GM03348 (cell line): ENCODE results near the gene ZBTB8A.
"Not testable (repeated sequence)": the region's sequence is repeated elsewhere in the genome, so short reads cannot be mapped to it uniquely, and the experiment has no call there.

ENCODE experiments used
- DNase-seq: peaks from one replicate; pipeline ENCODE4 v3.0.0; 2012; ENCODE audit warnings: low spot score

The ZBTB8A gene

GRCh38 chr1:32619701-32620485, 80.7 kb downstream of the ZBTB8A start:
- DNase-seq: peak; percentile 14

GRCh38 chr1:32622205-32622604, 83.0 kb downstream of the ZBTB8A start:
- DNase-seq: no peak

GRCh38 chr1:32622806-32623681, 83.8 kb downstream of the ZBTB8A start:
- no peak for DNase-seq

- DNase-seq: no peak
These were observed 84.5 kb downstream of the ZBTB8A start for GRCh38 chr1:32623775-32624174.

- DNase-seq: no peak
These were observed 86.9 kb downstream of the ZBTB8A start for GRCh38 chr1:32626176-32626575.

GRCh38 chr1:32627596-32628162, 88.5 kb downstream of the ZBTB8A start:
- DNase-seq: no peak

- not testable (repeated sequence) for DNase-seq
These were observed 90.9 kb downstream of the ZBTB8A start for GRCh38 chr1:32630173-32630572.

- no peak for DNase-seq
These were observed 93.6 kb downstream of the ZBTB8A start for GRCh38 chr1:32632829-32633228.

GRCh38 chr1:32635508-32636277, 96.5 kb downstream of the ZBTB8A start:
- DNase-seq: no peak

GRCh38 chr1:32636914-32637645, 97.9 kb downstream of the ZBTB8A start:
- peak; percentile 14 for DNase-seq

- peak; percentile 27 for DNase-seq
These were observed 100.4 kb downstream of the ZBTB8A start for GRCh38 chr1:32639489-32640075.

- DNase-seq: not testable (repeated sequence)
These were observed 103.1 kb downstream of the ZBTB8A start for GRCh38 chr1:32642292-32642827.

GRCh38 chr1:32644426-32644825, 105.2 kb downstream of the ZBTB8A start:
- DNase-seq: no peak

- DNase-seq: no peak
These were observed 108.3 kb downstream of the ZBTB8A start for GRCh38 chr1:32647308-32648134.

GRCh38 chr1:32650248-32650751, 111.1 kb downstream of the ZBTB8A start, which contains the start of gene ZBTB8OS:
Gene ZBTB8OS, minus strand, starts transcription at chr1:32650550. Its CDS starts 21 bp downstream, at chr1:32650529.
- peak; percentile 92 for DNase-seq

GRCh38 chr1:32650752-32651460, 111.7 kb downstream of the ZBTB8A start, which contains the start of gene RBBP4:
Gene RBBP4, plus strand, starts transcription at chr1:32651208. Its CDS starts 99 bp downstream, at chr1:32651307.
- DNase-seq: peak; percentile 99

- DNase-seq: no peak
These were observed 112.3 kb downstream of the ZBTB8A start for GRCh38 chr1:32651461-32652073.
